ENCODE data around the gene ADAMTSL5.
A peak's percentile ranks its signal among the peaks of the same experiment; 100 is the strongest.
"Not testable (repeated sequence)": the region's sequence is repeated elsewhere in the genome, so short reads cannot be mapped to it uniquely, and the experiment has no call there.

Gene ADAMTSL5

DNA sequence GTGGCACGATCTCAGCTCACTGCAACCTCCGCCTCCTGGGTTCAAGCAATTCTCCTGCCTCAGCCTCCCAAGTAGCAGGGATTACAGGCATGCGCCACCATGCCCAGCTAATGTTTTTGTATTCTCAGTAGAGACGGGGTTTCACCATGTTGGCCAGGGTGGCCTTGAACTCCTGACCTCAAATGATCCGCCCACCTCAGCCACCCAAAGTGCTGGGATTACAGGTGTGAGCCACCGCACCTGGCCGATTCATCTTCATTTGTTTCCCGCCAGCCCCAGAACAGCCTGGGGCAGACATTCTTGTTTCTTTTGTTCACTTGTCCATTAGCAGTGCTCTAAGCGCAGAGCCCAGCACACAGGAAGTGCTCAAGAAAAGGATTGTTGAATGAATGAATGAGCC, 35.8 kb downstream of the ADAMTSL5 start:
- H3K27ac Mint-ChIP-seq; H3K4me3 Mint-ChIP-seq; H3K36me3 Mint-ChIP-seq; ATAC-seq (ENCODE audit: low read depth); H3K9me3 Mint-ChIP-seq; H3K27me3 Mint-ChIP-seq; DNase-seq (ENCODE audit: low spot score in 2 of 2): not testable (repeated sequence)
- peaks cover 17% of the 10 kb centered on the region for H3K4me1 Mint-ChIP-seq

DNA sequence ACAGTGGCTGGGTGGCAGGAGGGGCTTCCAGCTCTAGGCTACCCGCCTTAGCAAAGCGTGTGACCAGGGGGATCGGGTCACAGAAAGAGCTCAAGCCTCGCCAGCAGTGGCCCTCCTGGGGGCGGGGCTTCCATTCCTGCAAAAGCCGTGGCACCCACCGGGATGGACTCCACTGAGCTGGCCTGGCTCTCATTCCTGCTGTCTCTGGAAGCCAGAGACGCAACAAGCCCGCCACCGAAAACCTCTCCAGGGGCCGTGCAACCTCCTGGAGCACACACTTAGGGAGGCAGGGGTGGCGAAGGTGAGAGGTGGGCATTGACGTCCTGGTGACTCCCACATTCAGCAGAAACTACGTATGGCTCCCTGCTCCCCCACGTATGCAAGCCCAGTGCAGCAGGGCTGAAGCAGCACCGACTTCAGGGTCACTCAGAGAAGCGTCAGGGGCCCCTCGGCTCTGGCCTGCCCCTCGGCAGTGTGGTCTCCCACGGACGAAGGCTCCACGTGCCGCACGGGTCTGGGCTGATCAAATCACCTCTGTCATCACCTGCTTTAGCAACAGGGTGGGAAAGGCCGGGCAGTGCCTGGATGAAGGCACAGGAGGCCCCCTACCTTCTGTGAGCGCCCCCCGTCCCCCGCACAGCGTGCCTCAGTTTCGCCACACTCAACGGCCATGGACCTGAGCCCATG, 36.9 kb downstream of the ADAMTSL5 start:
- H3K36me3 Mint-ChIP-seq: peaks cover 4% of the 10 kb centered on the region
- H3K4me3 Mint-ChIP-seq: no peak overlapping the region
- H3K27ac Mint-ChIP-seq: no peak overlapping the region
- ATAC-seq (ENCODE audit: low read depth) (no peak), DNase-seq (ENCODE audit: low spot score in 2 of 2) (no peak)
- peaks cover 22% of the 10 kb centered on the region for H3K4me1 Mint-ChIP-seq
- H3K27me3 Mint-ChIP-seq: peaks cover 3% of the 10 kb centered on the region
- no peaks in the 10 kb centered on the region for H3K9me3 Mint-ChIP-seq

DNA sequence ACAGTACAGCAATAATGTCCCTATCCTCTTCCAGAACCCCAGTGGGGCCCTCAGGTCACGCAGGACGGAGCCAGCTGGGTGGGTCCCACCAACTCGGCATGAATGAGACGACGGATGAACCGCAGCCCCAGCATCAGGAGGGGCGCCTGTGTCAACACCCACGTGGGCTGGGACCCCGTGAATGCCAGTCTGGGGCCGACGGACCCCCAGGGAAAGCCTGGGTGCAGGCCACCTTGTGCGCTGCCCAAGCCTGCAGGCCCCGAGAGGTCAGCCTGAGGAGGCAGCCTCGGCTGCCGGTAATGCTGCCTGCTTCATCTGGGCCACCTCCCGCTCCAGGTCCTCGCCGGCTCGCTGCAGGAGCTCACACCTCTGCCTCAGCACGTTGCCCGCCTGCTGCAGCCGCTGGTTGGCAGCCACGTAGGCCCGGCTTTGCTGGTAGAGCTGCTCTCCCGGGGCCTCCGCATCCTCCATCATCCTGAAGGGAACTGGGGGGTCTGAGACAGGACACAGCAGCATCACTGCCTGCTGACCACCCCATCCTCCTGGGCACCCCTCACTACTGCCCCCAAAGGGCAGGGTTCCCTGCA, 38.0 kb downstream of the ADAMTSL5 start:
- no peak overlapping the region for H3K27ac Mint-ChIP-seq
- H3K27me3 Mint-ChIP-seq: peaks cover 5% of the 10 kb centered on the region
- peaks cover 4% of the 10 kb centered on the region for H3K36me3 Mint-ChIP-seq
- no peaks in the 10 kb centered on the region for H3K9me3 Mint-ChIP-seq
- DNase-seq (ENCODE audit: low spot score in 2 of 2) (no peak), ATAC-seq (ENCODE audit: low read depth) (no peak)
- no peak overlapping the region for H3K4me3 Mint-ChIP-seq
- H3K4me1 Mint-ChIP-seq: peaks cover 19% of the 10 kb centered on the region

DNA sequence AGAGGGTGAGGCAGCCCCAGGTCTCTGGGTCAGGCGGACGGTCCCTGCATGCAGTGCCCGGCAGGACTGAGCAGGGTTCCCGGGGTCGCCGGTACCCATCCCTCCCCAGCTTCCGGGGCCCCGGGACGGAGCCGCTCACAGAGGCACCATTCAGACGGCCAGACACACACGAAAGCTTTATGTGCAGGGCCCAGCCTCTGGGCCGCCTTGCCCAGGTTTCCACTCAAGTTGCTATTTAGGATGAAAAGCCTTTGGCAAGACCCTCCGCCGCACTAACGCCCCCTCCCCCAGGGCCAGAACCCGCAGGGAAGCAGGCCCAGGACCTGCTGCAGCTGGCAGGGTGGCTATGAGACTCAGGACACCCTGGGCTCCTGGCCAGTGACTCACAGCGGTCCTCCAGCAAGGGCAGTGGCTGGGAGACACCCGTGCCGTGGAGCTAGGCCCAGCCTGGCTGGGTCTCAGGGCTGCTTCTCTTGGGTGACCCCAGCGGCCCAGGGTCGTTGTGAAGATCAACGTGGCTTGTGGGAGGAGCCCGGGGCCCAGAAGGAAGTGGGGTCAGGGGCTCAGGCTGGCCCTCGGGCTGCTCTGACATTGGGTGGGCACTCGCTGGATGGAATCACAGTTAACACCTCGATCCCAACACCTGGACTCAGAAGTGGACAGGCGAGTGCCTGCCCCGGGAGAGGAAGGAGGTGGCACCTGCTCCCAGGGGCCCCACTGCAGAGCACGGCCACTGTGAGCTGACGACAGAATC, 38.6 kb downstream of the ADAMTSL5 start:
- no peaks in the 10 kb centered on the region for H3K9me3 Mint-ChIP-seq
- peaks cover 5% of the 10 kb centered on the region for H3K27me3 Mint-ChIP-seq
- no peak for ATAC-seq (ENCODE audit: low read depth)
- H3K4me3 Mint-ChIP-seq: no peak overlapping the region
- H3K4me1 Mint-ChIP-seq: peaks cover 18% of the 10 kb centered on the region
- no peak for DNase-seq (ENCODE audit: low spot score in 2 of 2)
- no peak overlapping the region for H3K27ac Mint-ChIP-seq
- peaks cover 4% of the 10 kb centered on the region for H3K36me3 Mint-ChIP-seq

DNA sequence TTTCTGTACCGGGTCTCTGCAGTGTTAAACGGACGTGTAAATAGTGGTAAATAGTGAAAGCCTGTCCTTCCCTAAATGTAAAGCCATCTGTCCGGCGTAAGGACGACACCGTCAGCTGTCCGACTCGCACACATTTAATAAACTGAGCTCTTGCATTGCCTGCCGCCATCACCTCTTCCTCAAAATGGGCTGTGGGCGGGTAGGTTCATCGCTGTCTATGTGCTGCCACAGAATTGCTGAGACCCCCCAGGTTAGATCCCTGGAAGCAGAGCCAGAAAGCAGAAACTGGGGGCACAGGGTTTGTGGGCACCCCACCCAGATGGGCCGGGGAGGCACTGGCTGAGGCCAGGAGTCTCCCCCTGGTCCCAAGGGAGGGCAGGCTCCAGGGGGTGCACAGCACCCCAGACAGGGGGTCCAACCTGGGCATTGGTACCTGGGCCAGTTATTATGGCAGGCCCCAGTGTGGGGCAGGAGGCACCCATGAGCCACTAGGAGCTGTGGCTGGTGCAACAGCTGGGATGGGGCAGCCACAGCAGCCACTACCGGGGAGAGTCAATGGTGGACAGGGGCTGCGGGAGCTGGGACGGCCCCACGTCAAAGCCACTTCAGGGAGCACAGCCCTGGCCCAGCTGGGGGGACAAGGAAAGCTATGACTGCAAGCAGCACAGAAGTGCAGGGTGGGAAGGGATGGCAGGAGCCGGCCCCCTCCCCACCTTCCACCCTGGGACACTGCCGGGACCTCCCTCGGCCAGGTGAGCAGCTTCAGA, 39.6 kb downstream of the ADAMTSL5 start:
- Mint-ChIP-seq H3K4me3 (peak overlapping the region; percentile 51), H3K27ac (no peak overlapping the region), H3K4me1 (peaks cover 15% of the 10 kb centered on the region), H3K36me3 (peaks cover 2% of the 10 kb centered on the region), H3K9me3 (no peaks in the 10 kb centered on the region), H3K27me3 (peaks cover 5% of the 10 kb centered on the region)
- ATAC-seq (ENCODE audit: low read depth) (no peak), DNase-seq (ENCODE audit: low spot score in 2 of 2) (no peak)

DNA sequence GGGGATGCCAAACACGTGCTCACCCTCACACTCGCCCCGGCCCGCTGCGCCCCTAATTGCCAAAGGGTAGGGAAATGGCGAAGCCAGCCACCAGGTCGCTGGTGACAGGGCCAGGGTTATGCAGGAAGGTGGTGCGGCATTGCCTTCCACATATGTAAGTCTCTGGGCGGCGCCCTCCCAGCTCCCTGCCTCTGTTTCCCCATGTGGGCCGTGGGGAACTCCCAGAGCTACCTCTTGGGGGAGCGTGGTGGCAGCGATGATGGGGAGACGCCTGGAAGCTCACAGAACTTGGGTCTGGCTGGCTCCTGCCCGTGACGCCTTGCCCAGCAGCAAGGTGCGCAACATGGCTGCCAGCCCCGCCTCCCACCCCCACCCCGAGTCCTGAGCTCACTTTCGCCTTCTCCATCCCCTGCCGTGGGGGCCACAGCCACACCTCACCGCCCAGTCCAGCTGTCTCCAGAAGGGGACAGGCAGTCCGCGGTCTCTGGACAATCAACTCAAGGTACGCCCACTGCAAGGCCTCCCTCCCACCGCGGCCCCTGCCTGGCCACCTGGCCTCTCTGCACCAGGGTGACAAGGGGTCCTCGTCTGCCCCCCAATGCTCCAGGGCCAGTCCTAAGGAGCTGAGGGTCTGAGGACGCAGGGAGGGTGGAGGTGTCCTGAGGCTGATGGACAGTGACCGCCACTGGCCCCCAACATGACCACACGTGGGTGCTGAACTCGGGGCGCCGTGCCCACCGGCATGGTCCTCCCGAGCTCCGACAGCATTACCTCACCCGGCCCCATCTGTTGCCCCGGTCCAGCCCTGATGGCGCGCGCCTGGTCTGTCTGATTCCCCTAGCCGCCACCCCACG, 40.4 kb downstream of the ADAMTSL5 start:
- Mint-ChIP-seq H3K9me3 (no peaks in the 10 kb centered on the region), H3K4me3 (no peak overlapping the region), H3K27ac (no peak overlapping the region), H3K4me1 (peaks cover 14% of the 10 kb centered on the region), H3K36me3 (peaks cover 2% of the 10 kb centered on the region), H3K27me3 (peaks cover 5% of the 10 kb centered on the region)
- no peak for DNase-seq (ENCODE audit: low spot score in 2 of 2)
- no peak for ATAC-seq (ENCODE audit: low read depth)

DNA sequence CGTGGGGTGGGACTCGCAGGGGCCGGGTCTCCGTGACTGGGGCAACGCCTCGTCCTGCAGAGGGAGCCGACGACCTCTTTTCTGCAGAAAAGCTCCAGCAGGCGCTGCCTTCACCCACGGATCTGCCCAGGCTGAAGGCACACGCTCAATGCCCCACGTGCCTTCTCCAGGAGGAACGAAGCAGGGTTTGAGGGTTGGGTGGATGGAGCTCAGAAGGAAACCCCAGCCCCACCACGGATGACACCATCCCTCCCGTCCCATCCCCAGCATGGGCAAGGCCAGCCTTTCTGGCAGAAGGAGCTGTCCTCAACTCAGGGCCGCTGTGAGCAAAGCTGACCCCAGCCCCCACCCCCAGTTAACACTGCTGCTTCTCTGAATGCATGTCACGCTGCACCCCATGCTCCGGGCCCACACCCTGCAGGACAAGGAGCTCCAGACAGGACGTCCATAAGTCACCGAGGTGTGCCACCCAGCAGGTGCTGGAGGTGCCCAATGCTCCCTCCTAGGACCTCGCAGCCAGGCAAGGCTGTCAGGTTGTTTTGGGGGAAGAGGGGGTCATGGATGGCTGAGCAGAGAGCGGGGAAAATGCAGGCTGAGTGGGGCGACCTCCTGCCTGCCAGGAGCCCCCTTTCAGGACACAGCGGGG, 41.2 kb downstream of the ADAMTSL5 start:
- no peak for DNase-seq (ENCODE audit: low spot score in 2 of 2)
- Mint-ChIP-seq H3K4me3 (no peak overlapping the region), H3K36me3 (no peaks in the 10 kb centered on the region), H3K27ac (no peak overlapping the region), H3K9me3 (no peaks in the 10 kb centered on the region), H3K27me3 (peaks cover 5% of the 10 kb centered on the region), H3K4me1 (peaks cover 13% of the 10 kb centered on the region)
- no peak for ATAC-seq (ENCODE audit: low read depth)

DNA sequence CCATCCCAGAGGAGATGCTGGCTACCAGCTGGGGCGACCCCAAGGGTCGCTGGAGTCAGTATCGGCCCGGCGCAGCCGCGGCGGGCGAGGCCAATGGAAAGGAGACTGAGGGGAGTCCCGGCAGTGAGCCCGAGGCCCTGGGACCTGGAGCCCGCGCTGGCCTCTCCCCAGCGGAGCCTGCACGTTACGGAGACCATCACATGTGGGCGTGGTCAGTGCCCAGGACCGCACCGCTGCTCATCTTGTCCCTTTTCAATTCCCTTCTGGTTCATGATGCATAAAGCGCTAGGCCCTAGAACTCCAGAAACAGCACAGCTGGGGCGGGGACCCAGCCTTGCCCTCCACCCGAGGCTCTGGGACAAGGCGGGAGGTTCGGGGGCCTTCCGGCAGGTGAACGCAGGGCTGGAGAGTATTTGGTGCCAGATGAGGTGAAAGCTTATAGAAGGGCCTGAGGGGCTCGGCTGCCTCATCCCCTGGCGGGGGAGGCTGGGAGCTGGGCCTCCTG, 41.8 kb downstream of the ADAMTSL5 start:
- no peak for DNase-seq (ENCODE audit: low spot score in 2 of 2)

DNA sequence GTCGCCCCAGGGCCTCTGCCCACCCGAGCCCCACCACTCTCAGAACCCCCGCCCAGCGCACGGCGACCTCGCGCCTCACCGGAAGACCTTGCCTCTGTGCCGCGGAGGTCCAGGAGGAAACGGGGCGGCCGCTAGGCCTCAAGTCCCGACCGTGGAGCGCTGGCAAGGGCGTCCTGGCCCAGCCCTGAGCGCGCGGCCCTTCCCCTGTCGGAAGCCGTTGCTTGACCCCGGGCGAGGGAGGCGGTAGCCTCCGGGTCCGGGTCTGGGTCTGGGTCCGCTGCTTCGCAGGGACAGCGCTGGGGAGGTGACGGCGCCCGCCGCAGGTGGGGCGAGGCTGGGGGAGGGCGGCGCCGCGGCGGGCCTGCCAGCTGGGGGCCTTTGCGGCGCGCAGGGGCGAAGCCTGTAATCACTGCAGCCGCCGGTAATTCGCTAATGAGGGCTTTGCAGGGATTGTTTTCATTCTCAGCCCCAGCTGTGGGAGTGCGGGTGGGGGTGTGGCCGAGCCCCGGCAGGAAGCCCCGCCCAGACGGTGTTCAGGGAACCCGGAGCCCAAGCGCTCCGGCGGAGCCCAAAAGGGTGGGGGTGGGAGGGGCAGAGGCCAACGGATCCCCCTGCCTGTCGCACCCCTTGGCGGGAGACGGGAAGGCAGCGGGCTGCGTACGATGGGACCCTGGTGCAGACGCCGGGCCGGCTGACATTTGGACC, 42.4 kb downstream of the ADAMTSL5 start:
- no peaks in the 10 kb centered on the region for H3K9me3 Mint-ChIP-seq
- no peak overlapping the region for H3K27ac Mint-ChIP-seq
- peaks cover 5% of the 10 kb centered on the region for H3K27me3 Mint-ChIP-seq
- ATAC-seq (ENCODE audit: low read depth) (peak; percentile 73), DNase-seq (ENCODE audit: low spot score in 2 of 2) (peak in 1 of 2 donors; percentile 61)
- H3K4me3 Mint-ChIP-seq: peak overlapping the region; percentile 81
- H3K4me1 Mint-ChIP-seq: peaks cover 13% of the 10 kb centered on the region
- H3K36me3 Mint-ChIP-seq: no peaks in the 10 kb centered on the region

More for the DNA sequence above, 41.8 kb downstream of the ADAMTSL5 start:
- no peaks in the 10 kb centered on the region for H3K9me3 Mint-ChIP-seq
- ATAC-seq (ENCODE audit: low read depth): peak; percentile 29
- no peak overlapping the region for H3K27ac Mint-ChIP-seq
- H3K4me3 Mint-ChIP-seq: peak overlapping the region; percentile 71
- H3K36me3 Mint-ChIP-seq: no peaks in the 10 kb centered on the region
- H3K27me3 Mint-ChIP-seq: peaks cover 5% of the 10 kb centered on the region
- peaks cover 13% of the 10 kb centered on the region for H3K4me1 Mint-ChIP-seq

DNA sequence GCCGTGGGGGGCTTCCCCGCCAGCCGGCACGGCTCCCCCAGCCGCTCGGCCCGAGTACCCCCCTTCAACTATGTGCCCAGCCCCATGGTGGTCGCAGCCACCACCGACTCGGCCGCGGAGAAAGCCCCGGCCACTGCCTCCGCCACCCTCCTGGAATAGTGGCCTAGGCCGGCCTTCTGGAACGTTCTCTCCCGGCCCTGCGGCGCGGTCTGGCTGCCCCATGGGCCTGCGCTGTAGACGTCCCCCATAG, 42.8 kb downstream of the ADAMTSL5 start:
- peaks cover 5% of the 10 kb centered on the region for H3K27me3 Mint-ChIP-seq
- ATAC-seq (ENCODE audit: low read depth): no peak
- H3K27ac Mint-ChIP-seq: no peak overlapping the region
- peak in 1 of 2 donors; percentile 30 for DNase-seq (ENCODE audit: low spot score in 2 of 2)
- peak overlapping the region; percentile 81 for H3K4me3 Mint-ChIP-seq
- H3K9me3 Mint-ChIP-seq: no peaks in the 10 kb centered on the region
- peaks cover 13% of the 10 kb centered on the region for H3K4me1 Mint-ChIP-seq
- H3K36me3 Mint-ChIP-seq: no peaks in the 10 kb centered on the region

DNA sequence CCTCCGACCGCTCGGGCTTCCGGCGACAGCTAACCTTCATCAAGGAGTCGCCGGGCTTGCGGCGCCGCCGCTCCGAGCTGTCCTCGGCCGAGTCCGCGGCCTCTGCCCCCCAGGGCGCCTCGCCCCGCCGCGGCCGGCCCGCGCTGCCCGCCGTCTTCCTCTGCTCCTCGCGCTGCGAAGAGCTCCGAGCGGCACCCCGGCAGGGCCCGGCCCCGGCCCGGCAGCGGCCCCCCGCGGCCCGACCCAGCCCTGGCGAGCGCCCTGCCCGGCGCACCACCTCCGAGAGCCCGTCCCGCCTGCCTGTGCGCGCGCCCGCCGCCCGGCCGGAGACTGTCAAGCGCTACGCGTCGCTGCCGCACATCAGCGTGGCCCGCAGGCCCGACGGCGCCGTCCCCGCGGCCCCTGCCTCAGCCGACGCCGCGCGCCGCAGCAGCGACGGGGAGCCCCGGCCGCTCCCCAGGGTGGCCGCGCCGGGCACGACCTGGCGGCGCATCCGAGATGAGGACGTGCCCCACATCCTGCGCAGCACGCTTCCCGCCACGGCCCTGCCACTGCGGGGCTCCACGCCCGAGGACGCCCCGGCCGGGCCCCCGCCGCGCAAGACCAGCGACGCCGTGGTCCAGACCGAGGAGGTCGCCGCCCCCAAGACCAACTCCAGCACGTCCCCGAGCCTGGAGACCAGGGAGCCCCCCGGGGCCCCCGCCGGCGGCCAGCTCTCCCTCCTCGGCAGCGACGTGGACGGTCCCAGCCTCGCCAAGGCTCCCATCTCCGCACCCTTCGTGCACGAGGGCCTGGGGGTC, 43.4 kb downstream of the ADAMTSL5 start:
- peak; percentile 24 for ATAC-seq (ENCODE audit: low read depth)
- no peaks in the 10 kb centered on the region for H3K9me3 Mint-ChIP-seq
- H3K4me3 Mint-ChIP-seq: peak overlapping the region; percentile 81
- H3K36me3 Mint-ChIP-seq: no peaks in the 10 kb centered on the region
- no peak overlapping the region for H3K27ac Mint-ChIP-seq
- peaks cover 13% of the 10 kb centered on the region for H3K4me1 Mint-ChIP-seq
- peaks cover 5% of the 10 kb centered on the region for H3K27me3 Mint-ChIP-seq
- DNase-seq (ENCODE audit: low spot score in 2 of 2): no peak

DNA sequence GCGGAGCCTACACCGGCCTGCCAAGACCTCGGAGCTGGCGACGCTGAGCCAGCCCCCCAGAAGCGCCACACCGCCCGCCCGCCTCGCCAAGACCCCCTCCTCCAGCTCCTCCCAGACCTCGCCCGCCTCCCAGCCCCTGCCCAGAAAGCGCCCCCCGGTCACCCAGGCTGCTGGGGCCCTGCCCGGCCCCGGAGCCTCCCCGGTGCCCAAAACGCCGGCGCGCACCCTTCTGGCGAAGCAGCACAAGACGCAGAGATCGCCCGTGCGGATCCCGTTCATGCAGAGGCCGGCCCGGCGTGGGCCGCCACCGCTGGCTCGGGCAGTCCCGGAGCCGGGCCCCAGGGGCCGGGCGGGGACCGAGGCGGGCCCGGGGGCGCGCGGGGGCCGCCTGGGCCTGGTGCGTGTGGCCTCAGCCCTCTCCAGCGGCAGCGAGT, 44.0 kb downstream of the ADAMTSL5 start:
- no peak for ATAC-seq (ENCODE audit: low read depth)
- DNase-seq (ENCODE audit: low spot score in 2 of 2): no peak
- Mint-ChIP-seq H3K9me3 (no peaks in the 10 kb centered on the region), H3K27ac (no peak overlapping the region), H3K4me3 (peak overlapping the region; percentile 34), H3K36me3 (no peaks in the 10 kb centered on the region), H3K4me1 (peaks cover 13% of the 10 kb centered on the region), H3K27me3 (peaks cover 5% of the 10 kb centered on the region)

All from memory B cell (primary cell).